ENCODE data around the gene CLDN9.
"Not testable (repeated sequence)": the region's sequence is repeated elsewhere in the genome, so short reads cannot be mapped to it uniquely, and the experiment has no call there.

The CLDN9 gene

DNA sequence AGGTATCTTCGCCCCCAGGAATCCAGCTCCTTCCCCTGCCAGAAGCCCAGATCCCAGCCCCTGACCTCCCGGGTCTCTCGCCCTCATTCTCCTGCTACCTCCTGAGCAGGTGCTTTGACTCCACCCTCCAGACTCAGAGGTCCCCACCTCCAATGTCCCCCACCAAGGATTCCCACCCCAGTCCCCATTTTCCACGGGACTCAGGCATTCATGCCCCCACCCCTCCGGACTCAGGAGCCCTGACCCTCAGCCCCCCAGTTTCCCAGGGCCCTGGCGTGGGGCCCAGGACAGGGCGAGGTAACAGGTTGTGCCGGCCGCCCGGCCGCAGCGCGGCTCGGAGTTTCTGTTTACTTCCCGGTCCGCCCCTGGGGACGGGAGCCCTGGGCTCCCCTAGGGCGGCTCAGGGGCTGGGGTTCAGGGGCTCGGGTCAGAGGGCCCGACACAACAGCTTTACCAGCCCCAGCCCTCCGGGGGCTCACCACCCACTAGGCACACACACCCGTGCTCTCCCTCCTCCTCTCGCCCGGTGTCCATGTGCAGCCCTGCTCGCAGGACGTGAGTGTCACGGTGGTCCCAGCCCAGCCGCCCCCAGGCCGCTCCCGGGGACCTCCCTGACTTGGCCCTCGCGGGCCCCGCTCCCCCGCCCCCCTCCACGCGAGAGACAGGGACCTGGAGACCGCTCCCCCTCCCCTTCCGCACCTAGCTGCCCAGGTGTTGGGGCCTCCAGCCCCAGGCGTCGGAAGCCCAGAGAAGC is 23.4 kb downstream of the CLDN9 start:
- no peak for DNase-seq

DNA sequence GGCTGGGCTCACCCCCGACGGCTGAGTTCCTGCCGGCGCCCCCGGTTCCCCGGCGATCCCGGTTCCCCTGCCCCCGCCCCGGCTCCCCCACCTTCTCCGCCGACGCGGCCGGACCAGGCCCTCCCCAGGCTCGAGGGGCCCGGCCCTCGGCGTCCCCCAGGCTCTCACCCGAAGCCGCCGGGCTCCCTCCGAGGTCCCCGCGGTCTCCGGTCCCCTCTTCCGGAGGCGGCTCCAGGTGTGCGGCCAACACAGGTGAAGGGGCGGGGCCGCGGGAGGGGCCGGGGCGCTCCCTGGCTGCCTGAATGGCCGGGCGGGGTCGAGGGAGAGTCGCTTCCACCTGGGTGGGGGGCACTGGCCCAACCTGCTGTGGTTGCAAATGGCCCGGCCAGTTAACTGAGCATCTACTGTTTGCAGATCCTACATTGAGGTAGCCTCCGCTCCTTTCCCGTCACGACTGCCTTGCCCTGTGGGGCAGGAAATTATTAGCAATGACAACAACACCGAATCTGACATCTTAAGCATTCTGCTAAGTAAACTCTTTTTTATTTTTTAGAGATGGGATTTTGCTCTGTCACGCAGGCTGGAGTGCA is 24.1 kb downstream of the CLDN9 start, which contains the start of gene BICDL2:
BICDL2 (minus strand) TSS at position 219 of the 590 bp plus-strand sequence. CDS start 1,448 bp downstream, outside the sequence.
- no peak for DNase-seq

GRCh38 chr16:3038256-3038655 is 25.5 kb downstream of the CLDN9 start:
- peak; percentile 68 for DNase-seq

DNA sequence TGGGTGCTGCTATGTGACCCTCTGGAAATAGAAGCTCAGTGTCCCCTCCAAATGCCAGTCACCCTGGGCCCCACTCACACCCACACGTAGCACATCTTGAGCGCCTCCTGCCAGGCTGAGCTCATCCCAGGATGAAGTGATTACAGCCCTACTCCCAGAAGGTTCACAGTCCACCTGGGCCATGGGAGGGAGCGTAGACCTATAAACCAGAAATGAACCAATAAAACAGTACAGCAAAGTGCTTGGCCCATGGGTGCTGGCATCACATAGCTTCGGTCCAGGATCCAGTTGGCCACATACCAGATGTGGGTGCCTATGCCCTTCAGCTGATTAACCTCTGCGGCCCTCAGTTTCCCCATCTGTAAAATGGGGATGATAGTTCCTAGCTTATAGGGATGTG is 26.2 kb downstream of the CLDN9 start:
- DNase-seq: no peak

- no peak for DNase-seq
These were observed 29.7 kb downstream of the CLDN9 start for GRCh38 chr16:3042376-3042775.

DNA sequence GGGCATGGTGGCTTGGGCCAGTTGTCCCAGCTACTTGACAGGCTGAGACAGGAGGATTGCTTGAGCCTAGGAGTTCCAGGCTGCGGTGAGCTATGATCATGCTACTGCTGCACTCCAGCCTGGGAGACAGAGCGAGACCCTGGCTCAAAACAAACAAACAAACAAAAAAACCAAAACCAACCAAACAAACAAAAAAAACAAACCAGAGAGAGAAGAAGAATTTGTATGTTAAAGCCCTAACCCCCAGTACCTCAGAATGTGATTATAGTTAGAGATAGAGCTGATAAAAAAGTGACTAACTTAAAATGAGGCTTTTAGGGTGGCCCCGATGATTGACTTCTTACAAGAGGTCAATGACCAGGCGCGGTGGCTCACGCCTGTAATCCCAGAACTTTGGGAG is 32.0 kb downstream of the CLDN9 start:
- no peak for DNase-seq

DNA sequence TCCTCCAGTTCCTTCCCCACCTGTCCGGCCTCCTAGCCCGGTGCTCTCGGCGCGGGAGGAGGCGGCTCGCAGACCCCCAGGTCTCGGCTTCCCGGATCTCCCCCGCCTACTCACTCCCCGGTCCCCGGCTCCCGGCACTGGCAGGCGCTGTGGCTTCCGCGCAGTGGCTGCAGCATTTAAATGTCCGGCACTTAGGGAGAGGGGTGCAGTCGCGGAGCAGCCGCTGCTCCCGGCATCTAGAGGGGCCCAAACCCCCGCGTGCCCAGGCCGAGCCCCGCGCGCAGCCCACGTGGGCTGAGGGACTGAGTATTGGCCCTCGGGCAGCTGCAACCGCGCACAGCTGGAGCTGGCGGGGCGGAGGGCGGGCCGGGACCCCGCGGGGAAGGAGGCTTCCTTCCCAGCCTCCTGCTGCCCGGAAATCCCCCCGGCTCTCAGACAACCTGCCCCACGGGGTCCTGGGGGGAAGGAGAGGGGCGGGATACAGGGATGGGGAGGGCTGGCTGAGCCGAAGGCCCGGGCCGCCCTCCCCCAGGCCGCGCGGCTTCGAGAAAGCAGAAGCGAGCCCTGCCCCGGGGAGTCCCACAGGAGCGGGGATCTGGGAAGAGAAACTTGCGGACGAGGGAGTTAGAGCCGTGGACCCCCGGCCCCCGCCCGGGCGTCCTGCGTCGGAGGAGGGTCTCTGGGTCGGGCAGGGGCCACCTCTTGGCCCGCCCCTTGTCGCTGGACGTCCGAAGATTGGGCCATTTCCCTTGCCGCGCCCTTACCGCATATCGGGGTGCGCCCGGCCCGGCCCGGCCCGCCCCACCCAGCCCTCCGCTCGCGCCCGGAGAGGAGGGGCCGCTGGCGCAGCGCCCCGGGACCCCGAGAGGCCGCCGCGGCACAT is 33.3 kb downstream of the CLDN9 start, which contains the start of gene MMP25:
MMP25 (plus strand) TSS at position 804 of the 883 bp plus-strand sequence. CDS start 357 bp downstream, outside the sequence.
- no peak for DNase-seq

- no peak for DNase-seq
These were observed 34.1 kb downstream of the CLDN9 start for GRCh38 chr16:3046641-3047386.

DNA sequence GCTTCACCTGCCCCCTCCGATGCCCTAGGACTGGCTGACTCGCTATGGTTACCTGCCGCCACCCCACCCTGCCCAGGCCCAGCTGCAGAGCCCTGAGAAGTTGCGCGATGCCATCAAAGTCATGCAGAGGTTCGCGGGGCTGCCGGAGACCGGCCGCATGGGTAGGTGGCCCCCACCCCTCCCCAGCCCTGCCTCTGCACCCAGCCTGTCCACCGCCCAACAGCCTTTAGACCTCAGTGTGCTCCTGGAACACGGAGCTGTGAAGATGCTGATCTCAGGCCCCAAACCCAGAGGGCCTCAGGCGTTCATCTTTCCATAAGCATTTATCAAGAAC is 34.6 kb downstream of the CLDN9 start:
- DNase-seq: no peak

GRCh38 chr16:3049921-3050481 is 37.3 kb downstream of the CLDN9 start:
- no peak for DNase-seq

DNA sequence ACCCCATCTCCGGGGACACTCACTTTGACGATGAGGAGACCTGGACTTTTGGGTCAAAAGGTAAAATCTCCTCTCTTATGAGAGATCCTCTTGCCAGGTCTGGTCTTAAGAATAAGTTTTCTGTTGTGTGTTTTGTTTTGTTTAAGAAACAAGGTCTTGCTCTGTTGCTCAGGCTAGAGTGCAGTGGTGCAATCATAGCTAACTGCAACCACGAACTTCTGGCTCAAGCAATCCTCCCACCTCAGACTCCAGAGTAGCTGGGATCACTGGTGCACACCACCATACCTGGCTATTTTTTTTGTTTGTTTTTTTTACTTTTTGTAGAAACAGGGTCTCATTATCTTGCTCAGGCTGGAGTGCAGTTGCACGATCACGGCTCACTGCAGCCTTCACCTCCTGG is 37.8 kb downstream of the CLDN9 start:
- no peak for DNase-seq

- DNase-seq: no peak
These were observed 38.3 kb downstream of the CLDN9 start for GRCh38 chr16:3051009-3051408.

DNA sequence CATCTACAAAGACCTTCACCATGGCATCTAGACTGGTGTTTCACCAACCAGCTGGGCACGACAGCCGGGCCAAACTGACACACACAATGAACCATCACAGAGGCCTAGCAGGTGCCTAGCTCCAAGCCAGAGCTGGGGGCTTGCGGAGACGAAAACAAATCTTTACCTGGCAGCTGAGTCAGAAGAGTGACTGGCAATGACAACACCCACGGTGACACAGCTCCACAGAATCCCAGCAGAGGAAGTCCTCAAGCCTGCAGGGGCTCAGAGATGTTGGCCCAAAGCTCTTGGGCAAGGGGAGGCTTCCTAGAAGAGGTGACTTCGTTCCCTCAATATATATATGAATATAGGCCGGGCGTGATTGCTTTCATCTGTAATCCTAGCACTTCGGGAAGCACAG is 38.8 kb downstream of the CLDN9 start:
- DNase-seq: no peak

DNA sequence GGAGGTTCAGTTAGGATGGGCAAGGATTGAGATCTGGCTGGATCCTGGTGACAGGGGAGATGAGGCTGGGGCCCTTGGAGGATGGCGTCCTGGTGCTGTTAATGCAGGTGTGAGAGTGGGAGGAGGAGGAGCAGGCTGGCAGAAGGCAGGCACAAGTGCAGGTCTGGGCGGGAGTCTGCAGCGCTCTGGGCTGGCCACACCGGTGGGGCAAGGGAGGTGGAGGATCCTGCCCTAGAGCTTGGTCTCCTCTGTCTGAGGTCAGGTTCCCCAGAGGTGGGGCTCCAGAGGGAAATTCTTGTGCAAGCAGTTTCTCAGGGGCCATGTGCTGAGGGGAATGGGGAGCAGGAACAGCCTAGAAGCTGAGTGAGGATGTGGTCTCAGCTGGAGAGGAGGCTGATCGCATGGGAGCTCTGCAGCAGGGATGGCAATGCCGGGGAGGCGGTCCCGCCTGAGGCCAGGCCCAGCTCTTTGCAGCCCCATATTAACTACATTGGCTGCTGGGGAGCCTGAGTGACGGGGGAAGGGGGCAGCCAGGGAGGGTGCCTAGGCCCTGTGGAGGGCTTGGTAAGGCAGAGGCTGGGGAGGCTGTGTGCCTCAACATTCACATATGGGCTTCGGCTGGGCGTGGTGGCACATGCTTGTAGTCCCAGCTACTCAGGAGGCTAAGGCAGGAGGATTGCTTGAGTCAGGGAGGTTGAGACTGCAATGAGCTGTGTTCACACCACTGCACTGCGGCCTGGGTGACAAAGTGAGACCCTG is 40.0 kb downstream of the CLDN9 start:
- DNase-seq: not testable (repeated sequence)

- not testable (repeated sequence) for DNase-seq
These were observed 40.6 kb downstream of the CLDN9 start for GRCh38 chr16:3053330-3053710.

GRCh38 chr16:3054965-3055733 is 42.4 kb downstream of the CLDN9 start:
- no peak for DNase-seq

DNA sequence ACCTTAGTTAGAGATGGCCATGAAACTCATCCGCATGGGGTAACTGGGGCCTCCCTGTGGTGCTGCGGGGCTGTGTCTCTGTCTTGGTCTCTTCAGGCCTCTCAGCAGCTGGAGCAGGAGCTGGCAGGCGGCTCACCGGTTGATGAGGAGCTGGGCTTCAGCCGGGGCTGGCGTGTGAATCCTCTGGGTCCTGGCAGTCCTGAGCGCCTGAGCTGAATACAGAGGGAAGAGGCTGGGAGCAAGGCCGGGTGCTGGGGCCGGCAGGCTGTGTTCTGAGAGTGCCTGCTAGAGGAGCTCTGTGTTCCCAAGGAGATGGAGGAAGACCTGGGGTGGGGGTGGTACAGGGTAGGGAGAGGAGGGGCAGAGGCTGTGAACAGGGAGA is 43.0 kb downstream of the CLDN9 start:
- not testable (repeated sequence) for DNase-seq

- DNase-seq: no peak
These were observed 43.8 kb downstream of the CLDN9 start for GRCh38 chr16:3056336-3057180.

DNA sequence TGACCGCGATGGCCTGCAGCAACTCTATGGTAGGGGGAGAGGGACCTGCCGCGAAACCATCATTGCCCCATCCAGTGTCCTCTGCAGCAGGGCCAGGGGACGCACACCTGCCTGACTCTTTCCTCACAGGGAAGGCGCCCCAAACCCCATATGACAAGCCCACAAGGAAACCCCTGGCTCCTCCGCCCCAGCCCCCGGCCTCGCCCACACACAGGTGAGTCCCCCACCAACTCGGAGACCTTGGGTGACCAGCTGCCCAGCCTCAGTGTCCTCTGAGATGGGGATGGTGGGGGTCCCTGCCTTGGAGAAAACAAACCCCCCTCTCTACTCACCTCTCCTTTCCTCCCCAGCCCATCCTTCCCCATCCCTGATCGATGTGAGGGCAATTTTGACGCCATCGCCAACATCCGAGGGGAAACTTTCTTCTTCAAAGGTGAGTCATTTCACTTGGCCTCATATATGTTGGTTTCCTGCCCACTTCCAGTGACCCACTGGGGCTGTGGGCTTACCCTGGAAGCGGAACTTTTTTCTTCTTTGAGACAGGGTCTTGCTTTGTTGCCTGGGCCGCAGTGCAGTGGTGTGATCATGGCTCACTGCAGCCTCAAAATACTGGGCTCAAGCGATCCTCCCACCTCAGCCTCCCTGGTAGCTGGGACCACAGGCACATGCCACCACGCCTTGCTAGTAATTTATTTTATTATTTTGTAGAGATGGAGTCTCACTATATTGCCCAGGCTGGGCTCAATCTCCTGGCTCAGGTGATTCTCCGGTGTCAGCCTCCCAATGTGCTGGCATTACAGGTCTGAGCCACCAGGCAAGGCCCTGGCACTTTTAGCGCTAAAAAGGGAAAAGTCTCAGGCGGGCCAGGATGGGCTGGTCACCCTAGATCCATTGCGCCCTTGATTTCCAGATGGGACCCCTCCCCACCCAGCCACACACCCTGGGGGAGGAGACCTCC is 44.7 kb downstream of the CLDN9 start:
- DNase-seq: no peak
